ENCODE measurements around the gene BNC2.
"Not testable (repeated sequence)": the region's sequence is repeated elsewhere in the genome, so short reads cannot be mapped to it uniquely, and the experiment has no call there.

Gene BNC2

GRCh38 chr9:16870596-16871335 lies at the start of gene BNC2:
BNC2 (minus strand) TSS chr9:16870670; CDS start chr9:16870648, 22 bp downstream.
- no peak for DNase-seq (ENCODE audit: low read depth in 2 of 2)

GRCh38 chr9:16918920-16919319 lies 48.5 kb upstream of the BNC2 start:
- DNase-seq (ENCODE audit: low read depth in 2 of 2) = no peak

GRCh38 chr9:16915126-16915831 lies 44.8 kb upstream of the BNC2 start:
- DNase-seq (ENCODE audit: low read depth in 2 of 2) = no peak

- DNase-seq (ENCODE audit: low read depth in 2 of 2) = no peak
Measured at GRCh38 chr9:16912197-16912596, 41.7 kb upstream of the BNC2 start.

- not testable (repeated sequence) for DNase-seq (ENCODE audit: low read depth in 2 of 2)
Measured at GRCh38 chr9:16908206-16908605, 37.7 kb upstream of the BNC2 start.

- DNase-seq (ENCODE audit: low read depth in 2 of 2) = no peak
Measured at GRCh38 chr9:16904655-16905054, 34.2 kb upstream of the BNC2 start.

GRCh38 chr9:16901590-16901989 lies 31.1 kb upstream of the BNC2 start:
- no peak for DNase-seq (ENCODE audit: low read depth in 2 of 2)

GRCh38 chr9:16899606-16900005 lies 29.1 kb upstream of the BNC2 start:
- DNase-seq (ENCODE audit: low read depth in 2 of 2) = no peak

GRCh38 chr9:16898464-16898863 lies 28.0 kb upstream of the BNC2 start:
- DNase-seq (ENCODE audit: low read depth in 2 of 2) = no peak

GRCh38 chr9:16888594-16888993 lies 18.1 kb upstream of the BNC2 start:
- DNase-seq (ENCODE audit: low read depth in 2 of 2) = no peak

GRCh38 chr9:16885931-16886330 lies 15.5 kb upstream of the BNC2 start:
- DNase-seq (ENCODE audit: low read depth in 2 of 2) = no peak

- DNase-seq (ENCODE audit: low read depth in 2 of 2) = no peak
Measured at GRCh38 chr9:16884952-16885513, 14.6 kb upstream of the BNC2 start.

GRCh38 chr9:16884373-16884772 lies 13.9 kb upstream of the BNC2 start:
- DNase-seq (ENCODE audit: low read depth in 2 of 2) = no peak

- no peak for DNase-seq (ENCODE audit: low read depth in 2 of 2)
Measured at GRCh38 chr9:16883586-16883985, 13.1 kb upstream of the BNC2 start.

GRCh38 chr9:16882440-16882839 lies 12.0 kb upstream of the BNC2 start:
- DNase-seq (ENCODE audit: low read depth in 2 of 2) = not testable (repeated sequence)

- DNase-seq (ENCODE audit: low read depth in 2 of 2) = no peak
Measured at GRCh38 chr9:16879416-16879815, 8.9 kb upstream of the BNC2 start.

- no peak for DNase-seq (ENCODE audit: low read depth in 2 of 2)
Measured at GRCh38 chr9:16877256-16877655, 6.8 kb upstream of the BNC2 start.

- DNase-seq (ENCODE audit: low read depth in 2 of 2) = no peak
Measured at GRCh38 chr9:16873126-16873802, 2.8 kb upstream of the BNC2 start.

- no peak for DNase-seq (ENCODE audit: low read depth in 2 of 2)
Measured at GRCh38 chr9:16871336-16872151, 1.1 kb upstream of the BNC2 start.

- no peak for DNase-seq (ENCODE audit: low read depth in 2 of 2)
Measured at GRCh38 chr9:16869882-16870595, 431 bp downstream of the BNC2 start.

Measured in activated CD4-positive, alpha-beta T cell treated with anti-CD3 and anti-CD28 coated beads for 24 hours (primary cell).